ENCODE measurements around the gene OXSM. TPM values are rescaled to one million over a fixed set of nuclear protein-coding genes. Genes with fewer than 3 reads are reported as not detected.
A peak's percentile ranks its signal among the peaks of the same experiment; 100 is the strongest.

The OXSM gene
- total and polyA plus RNA-seq, 7 experiments from 2014 or later: 10.6 to 21.2 (median 13.8) TPM

DNA sequence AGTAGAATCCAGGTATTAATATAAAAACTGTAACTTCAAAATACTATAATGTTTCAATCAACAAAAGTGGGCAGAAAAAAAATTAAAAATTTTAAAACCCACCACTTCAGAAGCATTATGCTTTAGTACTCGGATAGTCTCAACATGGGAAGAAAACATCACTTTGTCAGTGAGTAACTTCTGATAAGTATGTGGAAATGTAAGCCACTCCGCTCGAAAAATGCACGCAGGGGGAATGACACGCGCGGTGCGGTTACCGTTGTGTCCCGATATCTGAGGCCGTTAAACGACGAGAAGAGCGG, 7.3 kb upstream of the OXSM start:
- Mint-ChIP-seq H3K4me1 (peaks cover 22 to 61% (median 43%) of the 10 kb centered on the region in 7 donors), H3K36me3 (peaks cover 6 to 14% (median 11%) of the 10 kb centered on the region in 5 donors), H3K27me3 (no peaks in the 10 kb centered on the region), H3K27ac (peak overlapping the region; percentile 78 to 93 (median 87)), H3K4me3 (peak overlapping the region; percentile 85 to 95 (median 92)), H3K9me3 (no peaks in the 10 kb centered on the region)
- POLR2A ChIA-PET: interaction anchor here (1.1 to 1.7 kb wide), 4 partner anchors 35 to 152 kb away, joined by 3 to 11 read pairs (median 6); no protein-coding TSS in a partner anchor
- H3K4me1 ChIP-seq (ENCODE audit: control insufficient read depth in 2 of 2, insufficient read depth in 2 of 2, low read length in 2 of 2): peaks cover 19 to 28% of the 10 kb centered on the region in 2 donors
- H3K27ac ChIP-seq (ENCODE audit: low read depth, low read length): peak overlapping the region; percentile 89
- no peaks in the 10 kb centered on the region for H3K27me3 ChIP-seq (ENCODE audit: control insufficient read depth in 2 of 2, insufficient read depth in 2 of 2, low read length in 2 of 2)
- no peaks in the 10 kb centered on the region for H3K9me3 ChIP-seq (ENCODE audit: control insufficient read depth in 2 of 3, low read length in 3 of 3)
- CTCF ChIA-PET: interaction anchor here (0.9 to 1.1 kb wide), 2 partner anchors 75 to 115 kb away, joined by 3 to 4 read pairs; no protein-coding TSS in a partner anchor
- DNase-seq: no peak
- intact Hi-C loops (cut with micrococcal nuclease): loop anchor here (1.0 to 10.0 kb wide), 12 partner anchors 8 to 1868 kb away; partner anchors contain the start of genes NKIRAS1 (in 2 of the 2), NR1D2 (in 2 of the 2), OXSM (in 2 of the 2) and RPL15 (in 2 of the 2)
- no peak for ATAC-seq
- H3K36me3 ChIP-seq (ENCODE audit: control insufficient read depth in 2 of 3, insufficient read depth in 3 of 3, low read length in 3 of 3): peaks cover 2 to 11% (median 4%) of the 10 kb centered on the region in 3 experiments
- H3K4me3 ChIP-seq (ENCODE audit: low read length): peak overlapping the region; percentile 73

GRCh38 chr3:25782938-25783660, 6.8 kb upstream of the OXSM start, which contains the start of gene NGLY1:
Gene NGLY1, minus strand, starts transcription at chr3:25783443. Its CDS starts 53 bp downstream, at chr3:25783390.
- Mint-ChIP-seq H3K27me3 (no peaks in the 10 kb centered on the region), H3K36me3 (peaks cover 1 to 13% (median 6%) of the 10 kb centered on the region in 5 donors), H3K4me3 (peak within 1 kb of the TSS; percentile 85 to 95 (median 92)), H3K27ac (peak within 1 kb of the TSS; percentile 78 to 93 (median 87)), H3K4me1 (peaks cover 25 to 61% (median 46%) of the 10 kb centered on the region in 7 donors), H3K9me3 (no peaks in the 10 kb centered on the region)
- peaks cover 0 to 6% (median 1%) of the 10 kb centered on the region in 3 experiments for H3K36me3 ChIP-seq (ENCODE audit: control insufficient read depth in 2 of 3, insufficient read depth in 3 of 3, low read length in 3 of 3)
- H3K4me1 ChIP-seq (ENCODE audit: control insufficient read depth in 2 of 2, insufficient read depth in 2 of 2, low read length in 2 of 2): peaks cover 19 to 28% of the 10 kb centered on the region in 2 donors
- no peaks in the 10 kb centered on the region for H3K9me3 ChIP-seq (ENCODE audit: control insufficient read depth in 2 of 3, low read length in 3 of 3)
- peak within 1 kb of the TSS; percentile 89 for H3K27ac ChIP-seq (ENCODE audit: low read depth, low read length)
- peak within 1 kb of the TSS; percentile 73 for H3K4me3 ChIP-seq (ENCODE audit: low read length)
- DNase-seq (peak; percentile 78 to 88 (median 83)), ATAC-seq (peak; percentile 95)
- ChIA-PET CTCF (interaction anchor here (0.9 to 1.1 kb wide), 2 partner anchors 74 to 115 kb away, joined by 3 to 4 read pairs; no protein-coding TSS in a partner anchor), POLR2A (interaction anchor here (0.6 to 1.7 kb wide), 9 partner anchors 9 to 1857 kb away, joined by 3 to 11 read pairs (median 3); no protein-coding TSS in a partner anchor)
- intact Hi-C loops (cut with micrococcal nuclease): loop anchor here (1.0 to 10.0 kb wide), 14 partner anchors 7 to 1868 kb away; partner anchors contain the start of genes NKIRAS1 (in 2 of the 2), NR1D2 (in 2 of the 2), OXSM (in 2 of the 2) and RPL15 (in 2 of the 2)
- no peaks in the 10 kb centered on the region for H3K27me3 ChIP-seq (ENCODE audit: control insufficient read depth in 2 of 2, insufficient read depth in 2 of 2, low read length in 2 of 2)

DNA sequence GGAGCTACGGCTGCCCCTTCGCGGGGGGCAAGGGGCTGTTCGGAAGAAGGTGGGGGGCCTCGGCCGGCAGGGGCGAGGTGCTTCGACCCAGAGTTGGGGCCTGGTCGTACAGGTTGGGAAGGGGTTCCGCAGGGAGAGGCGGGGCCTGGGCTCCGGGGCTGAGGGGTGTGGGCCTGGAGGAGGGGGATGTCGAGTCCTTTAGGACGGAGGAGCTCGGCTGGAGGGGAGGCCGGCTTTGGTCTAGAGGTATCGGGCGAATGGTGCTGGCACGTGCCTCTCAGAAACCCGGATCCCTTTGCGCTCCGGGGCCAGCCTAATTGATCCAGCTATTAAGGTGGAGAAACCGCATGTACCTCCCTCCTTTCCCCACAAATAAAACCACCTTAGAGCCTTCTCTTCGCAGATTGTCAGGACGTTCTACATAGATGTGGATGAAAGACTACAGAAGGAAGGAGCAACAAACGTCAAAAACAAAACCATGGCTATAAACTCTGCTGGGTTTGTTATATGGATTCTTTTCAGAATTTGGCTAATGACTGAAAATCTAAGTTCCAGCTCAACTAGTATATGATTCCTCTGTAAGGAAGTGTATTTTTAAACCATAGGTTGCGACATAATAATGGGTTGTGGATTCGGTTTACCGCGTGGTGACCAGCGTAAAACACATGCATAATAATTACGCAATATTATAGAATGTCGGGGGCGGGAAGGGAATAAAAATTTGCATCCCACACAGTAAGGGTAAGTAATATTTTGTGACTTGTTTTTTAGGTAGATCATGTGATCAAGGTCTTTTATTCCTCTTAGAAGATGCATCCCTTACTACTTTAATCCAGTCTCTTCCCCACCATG, 6.0 kb upstream of the OXSM start:
- H3K9me3 Mint-ChIP-seq: no peaks in the 10 kb centered on the region
- Histone ChIP-seq H3K4me3 (ENCODE audit: low read length) (peak overlapping the region; percentile 47), H3K4me1 (ENCODE audit: control insufficient read depth in 2 of 2, insufficient read depth in 2 of 2, low read length in 2 of 2) (peaks cover 19 to 30% of the 10 kb centered on the region in 2 donors), H3K36me3 (ENCODE audit: control insufficient read depth in 2 of 3, insufficient read depth in 3 of 3, low read length in 3 of 3) (peaks cover 0 to 5% (median 0%) of the 10 kb centered on the region in 3 experiments), H3K27me3 (ENCODE audit: control insufficient read depth in 2 of 2, insufficient read depth in 2 of 2, low read length in 2 of 2) (no peaks in the 10 kb centered on the region), H3K9me3 (ENCODE audit: control insufficient read depth in 2 of 3, low read length in 3 of 3) (no peaks in the 10 kb centered on the region), H3K27ac (ENCODE audit: low read depth, low read length) (peak overlapping the region; percentile 78)
- H3K4me1 Mint-ChIP-seq: peaks cover 27 to 62% (median 52%) of the 10 kb centered on the region in 7 donors
- CTCF ChIA-PET: interaction anchor here (0.9 to 1.1 kb wide), 2 partner anchors 73 to 116 kb away, joined by 3 to 4 read pairs; no protein-coding TSS in a partner anchor
- DNase-seq (peak in 1 of 9 donors; percentile 43), ATAC-seq (peak; percentile 27)
- no peaks in the 10 kb centered on the region for H3K27me3 Mint-ChIP-seq
- peaks cover 0 to 10% (median 0%) of the 10 kb centered on the region in 5 donors for H3K36me3 Mint-ChIP-seq
- POLR2A ChIA-PET: interaction anchor here (0.6 to 1.7 kb wide), 10 partner anchors 10 to 1856 kb away, joined by 3 to 11 read pairs (median 3); no protein-coding TSS in a partner anchor
- H3K4me3 Mint-ChIP-seq: peak overlapping the region; percentile 79 to 91 (median 85)
- intact Hi-C loops (cut with micrococcal nuclease): loop anchor here (1.0 to 10.0 kb wide), 13 partner anchors 19 to 1869 kb away; partner anchors contain the start of genes NKIRAS1 (in 2 of the 2), NR1D2 (in 2 of the 2), RPL15 (in 2 of the 2) and NEK10 (in 1 of the 2)
- H3K27ac Mint-ChIP-seq: peak overlapping the region in 8 of 9 donors; percentile 49 to 89 (median 73)

GRCh38 chr3:25784971-25785370, 4.9 kb upstream of the OXSM start:
- Histone ChIP-seq H3K4me3 (ENCODE audit: low read length) (no peak overlapping the region), H3K4me1 (ENCODE audit: control insufficient read depth in 2 of 2, insufficient read depth in 2 of 2, low read length in 2 of 2) (peaks cover 26% of the 10 kb centered on the region in 2 donors), H3K27ac (ENCODE audit: low read depth, low read length) (no peak overlapping the region), H3K9me3 (ENCODE audit: control insufficient read depth in 2 of 3, low read length in 3 of 3) (no peaks in the 10 kb centered on the region), H3K36me3 (ENCODE audit: control insufficient read depth in 2 of 3, insufficient read depth in 3 of 3, low read length in 3 of 3) (peaks cover 0 to 5% (median 0%) of the 10 kb centered on the region in 3 experiments), H3K27me3 (ENCODE audit: control insufficient read depth in 2 of 2, insufficient read depth in 2 of 2, low read length in 2 of 2) (no peaks in the 10 kb centered on the region)
- H3K4me1 Mint-ChIP-seq: peaks cover 23 to 66% (median 54%) of the 10 kb centered on the region in 7 donors
- H3K27me3 Mint-ChIP-seq: no peaks in the 10 kb centered on the region
- no peak for DNase-seq
- CTCF ChIA-PET: no interaction called here
- H3K27ac Mint-ChIP-seq: peak overlapping the region in 1 of 9 donors; percentile 13
- peak overlapping the region in 5 of 10 donors; percentile 79 to 91 (median 85) for H3K4me3 Mint-ChIP-seq
- POLR2A ChIA-PET: interaction anchor here (0.7 kb wide), 2 partner anchors 35 to 122 kb away, joined by 4 read pairs; no protein-coding TSS in a partner anchor
- no peaks in the 10 kb centered on the region for H3K9me3 Mint-ChIP-seq
- H3K36me3 Mint-ChIP-seq: peaks cover 0 to 8% (median 0%) of the 10 kb centered on the region in 5 donors
- intact Hi-C loops (cut with micrococcal nuclease): loop anchor here (5.0 to 10.0 kb wide), 6 partner anchors 38 to 1870 kb away; partner anchors contain the start of genes NEK10 (in 1 of the 2), NKIRAS1 (in 1 of the 2), NR1D2 (in 1 of the 2) and RPL15 (in 1 of the 2)
- ATAC-seq: no peak

GRCh38 chr3:25785826-25786225, 4.1 kb upstream of the OXSM start:
- Histone ChIP-seq H3K36me3 (ENCODE audit: control insufficient read depth in 2 of 3, insufficient read depth in 3 of 3, low read length in 3 of 3) (peaks cover 0 to 5% (median 0%) of the 10 kb centered on the region in 3 experiments), H3K9me3 (ENCODE audit: control insufficient read depth in 2 of 3, low read length in 3 of 3) (no peaks in the 10 kb centered on the region), H3K4me1 (ENCODE audit: control insufficient read depth in 2 of 2, insufficient read depth in 2 of 2, low read length in 2 of 2) (peaks cover 20 to 23% of the 10 kb centered on the region in 2 donors), H3K27ac (ENCODE audit: low read depth, low read length) (no peak overlapping the region), H3K27me3 (ENCODE audit: control insufficient read depth in 2 of 2, insufficient read depth in 2 of 2, low read length in 2 of 2) (no peaks in the 10 kb centered on the region), H3K4me3 (ENCODE audit: low read length) (no peak overlapping the region)
- Mint-ChIP-seq H3K27me3 (no peaks in the 10 kb centered on the region), H3K27ac (no peak overlapping the region), H3K4me3 (no peak overlapping the region), H3K9me3 (no peaks in the 10 kb centered on the region), H3K36me3 (peaks cover 0 to 8% (median 0%) of the 10 kb centered on the region in 5 donors), H3K4me1 (peaks cover 18 to 63% (median 54%) of the 10 kb centered on the region in 7 donors)
- ChIA-PET CTCF (no interaction called here), POLR2A (interaction anchor here (0.7 kb wide), 2 partner anchors 39 to 123 kb away, joined by 3 to 4 read pairs; no protein-coding TSS in a partner anchor)
- no peak for ATAC-seq
- intact Hi-C loops (cut with micrococcal nuclease): loop anchor here in 1 of 2 donors (10.0 kb wide), 1 partner anchor 1871 kb away; the partner anchor contains the start of genes NKIRAS1 and RPL15
- DNase-seq: no peak
